ENCODE measurements around the gene ALCAM.

The ALCAM gene

DNA sequence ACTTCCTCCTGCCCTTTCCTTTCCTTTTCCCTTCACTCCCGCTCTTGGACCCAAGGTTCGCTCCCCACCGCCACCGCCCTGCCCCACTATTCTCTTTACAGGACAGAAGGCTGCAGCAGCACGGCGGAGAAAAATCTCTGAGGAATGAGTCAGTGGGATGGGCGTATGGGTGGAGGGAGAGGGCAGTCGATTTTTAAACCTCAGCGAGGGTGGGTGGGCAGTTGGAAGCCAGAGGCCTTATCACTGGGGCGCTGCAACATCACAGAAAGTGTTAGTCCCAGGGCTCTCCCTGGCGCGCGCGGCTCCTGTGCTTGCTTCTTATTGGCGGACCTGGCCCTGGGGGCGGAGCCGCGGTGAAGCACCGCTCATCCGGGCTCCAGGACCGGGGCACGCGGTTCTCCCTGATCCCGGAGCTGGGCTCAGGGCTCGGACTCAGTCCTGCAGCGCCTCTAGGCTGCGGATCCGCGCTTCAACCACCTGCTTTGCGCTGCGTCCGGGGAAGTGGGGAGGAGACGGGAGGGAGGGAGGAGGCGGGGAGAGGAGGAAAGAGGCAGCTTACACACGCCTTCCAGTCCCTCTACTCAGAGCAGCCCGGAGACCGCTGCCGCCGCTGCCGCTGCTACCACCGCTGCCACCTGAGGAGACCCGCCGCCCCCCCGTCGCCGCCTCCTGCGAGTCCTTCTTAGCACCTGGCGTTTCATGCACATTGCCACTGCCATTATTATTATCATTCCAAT is at the start of gene ALCAM:
ALCAM (plus strand) TSS at position 584 of the 737 bp plus-strand sequence.
- peak; percentile 86 for DNase-seq

- no peak for DNase-seq
Observed at GRCh38 chr3:105317841-105318240, 48.9 kb upstream of the ALCAM start.

DNA sequence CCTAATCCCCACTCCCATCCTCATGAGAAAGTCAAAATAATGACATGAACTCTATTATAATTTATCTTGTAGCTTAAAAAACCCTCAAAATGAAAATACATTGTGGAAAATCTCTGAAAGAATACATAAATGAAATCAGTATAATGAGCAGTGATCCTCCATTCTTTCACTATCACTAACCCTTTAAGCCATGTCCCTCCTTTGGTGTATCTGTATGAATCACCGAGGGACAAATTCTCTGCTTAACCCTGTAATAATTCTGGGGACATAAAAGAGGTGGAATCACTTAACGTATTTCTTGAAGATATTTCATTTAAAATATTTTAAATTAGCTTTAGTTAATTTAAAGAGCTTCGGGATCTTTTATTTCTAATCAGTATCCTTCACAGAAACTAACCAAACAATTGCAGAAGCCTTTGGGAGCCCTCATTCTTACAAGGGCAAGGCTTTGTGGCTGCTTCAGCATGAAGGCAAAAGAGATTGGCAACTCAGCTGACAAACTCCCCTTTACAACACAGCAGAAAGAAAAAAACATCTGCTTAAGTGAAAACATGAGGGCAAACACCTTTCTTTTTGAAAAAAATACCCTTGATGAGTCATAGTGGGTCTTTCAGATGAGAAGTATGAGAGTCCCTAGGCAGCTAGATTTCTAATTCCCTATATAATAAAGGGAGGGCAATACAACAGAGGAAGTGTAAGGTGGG is 44.0 kb upstream of the ALCAM start:
- DNase-seq = no peak

GRCh38 chr3:105323274-105323599 is 43.5 kb upstream of the ALCAM start:
- no peak for DNase-seq

DNA sequence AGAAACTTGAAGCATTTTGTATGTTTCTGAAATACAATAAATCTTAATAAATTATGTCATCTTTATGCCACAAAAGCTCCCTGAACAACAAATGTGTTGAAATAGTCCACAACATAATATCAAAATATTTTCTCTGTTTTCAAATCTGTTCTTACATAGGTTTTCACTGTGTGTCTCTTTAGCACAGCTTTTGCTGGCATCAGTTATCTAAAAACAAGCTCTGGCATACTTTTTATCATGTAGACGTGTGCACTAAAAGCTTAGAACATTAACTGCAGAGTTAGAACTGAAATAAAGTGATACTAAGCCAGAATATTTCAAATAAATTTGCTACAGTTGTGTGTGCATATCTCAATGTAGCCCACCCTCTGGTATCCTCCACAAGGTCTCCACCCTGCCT is 41.8 kb upstream of the ALCAM start:
- no peak for DNase-seq

GRCh38 chr3:105327662-105328337 is 38.9 kb upstream of the ALCAM start:
- DNase-seq = no peak

- DNase-seq = no peak
Observed at GRCh38 chr3:105328338-105328730, 38.4 kb upstream of the ALCAM start.

- DNase-seq = no peak
Observed at GRCh38 chr3:105332961-105333360, 33.7 kb upstream of the ALCAM start.

DNA sequence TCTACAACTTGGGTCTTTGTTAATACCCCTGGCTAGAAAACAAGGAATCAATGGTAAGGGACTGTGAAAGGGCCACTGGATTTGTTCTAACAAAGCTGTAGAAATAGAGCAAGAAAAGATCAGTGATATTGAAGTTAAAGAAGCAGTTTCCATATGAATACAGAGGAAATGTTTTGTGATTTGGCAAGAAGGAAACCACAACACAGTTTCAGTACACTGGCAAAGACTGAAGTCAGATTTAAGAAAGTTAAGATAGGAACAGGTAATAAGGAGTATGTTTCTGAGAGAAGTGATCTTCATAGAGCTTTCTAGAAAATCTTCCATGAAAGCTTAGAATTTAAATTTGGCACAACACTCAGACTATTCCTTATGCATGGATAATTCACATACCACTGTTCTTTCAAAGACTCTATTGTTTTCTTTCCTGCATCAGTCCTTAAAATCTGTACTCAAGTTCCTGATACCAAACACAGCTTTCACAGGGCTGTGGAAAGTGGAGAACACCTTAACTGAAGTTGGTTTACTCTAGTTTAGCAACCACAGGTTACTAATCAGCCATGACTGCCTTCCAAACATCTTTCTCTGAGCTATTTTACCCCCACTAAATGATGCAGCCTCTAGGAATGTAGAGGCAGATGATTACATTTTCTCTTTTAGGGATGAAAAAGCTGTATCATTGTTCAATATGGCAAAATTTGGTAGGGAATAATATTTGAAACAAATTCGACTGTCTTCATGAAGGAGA is 32.4 kb upstream of the ALCAM start:
- DNase-seq = no peak

GRCh38 chr3:105339946-105340345 is 26.8 kb upstream of the ALCAM start:
- DNase-seq = no peak

- no peak for DNase-seq
Observed at GRCh38 chr3:105343991-105344390, 22.7 kb upstream of the ALCAM start.

DNA sequence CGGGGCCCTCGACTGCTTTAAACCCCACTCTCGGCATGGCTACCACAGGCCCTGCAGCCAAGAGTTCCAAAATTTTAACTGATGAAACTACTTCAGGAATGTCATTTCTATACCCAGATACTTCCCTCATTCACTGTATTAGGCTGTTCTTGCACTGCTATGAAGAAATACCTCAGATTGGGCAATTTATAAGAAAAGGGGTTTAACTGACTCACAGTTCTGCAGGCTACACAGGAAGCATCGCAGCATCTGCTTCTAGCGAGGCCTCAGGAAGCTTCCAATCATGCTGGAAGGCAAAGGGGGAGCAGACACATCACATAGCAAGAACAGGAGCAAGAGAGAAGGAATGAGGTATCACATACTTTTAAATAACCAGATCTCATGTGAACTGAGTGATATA is 21.6 kb upstream of the ALCAM start:
- no peak for DNase-seq

DNA sequence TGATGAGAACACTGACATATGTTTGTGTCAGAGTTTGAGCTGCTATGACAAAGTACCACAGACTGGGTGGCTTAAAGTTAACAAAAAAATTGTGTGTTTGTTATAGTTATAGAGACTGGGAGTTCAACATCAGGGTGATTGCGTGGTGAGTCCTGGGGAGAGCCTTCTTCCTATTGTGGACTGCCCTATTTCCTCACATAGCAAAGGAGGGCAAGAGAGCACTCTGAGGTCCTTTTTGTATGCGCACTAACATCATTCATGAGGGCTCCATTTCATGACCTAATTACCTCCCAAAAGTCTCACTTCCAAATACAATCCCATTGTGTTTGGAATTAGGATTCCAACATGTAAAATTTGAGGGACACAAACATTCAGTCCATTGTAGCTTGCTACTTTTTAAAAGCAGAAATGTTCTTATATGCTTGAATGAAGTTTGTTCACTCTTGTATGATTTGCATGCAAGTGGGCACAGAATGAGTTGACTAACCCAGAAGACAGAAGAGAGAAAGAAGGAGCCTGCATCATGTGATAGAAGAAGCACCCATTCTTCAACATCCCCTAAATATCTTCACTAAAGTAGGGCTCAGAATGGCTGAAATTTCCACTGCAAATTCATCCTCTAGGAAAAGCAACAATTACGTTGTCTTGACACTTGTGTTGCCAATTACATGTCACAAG is 18.9 kb upstream of the ALCAM start:
- no peak for DNase-seq

DNA sequence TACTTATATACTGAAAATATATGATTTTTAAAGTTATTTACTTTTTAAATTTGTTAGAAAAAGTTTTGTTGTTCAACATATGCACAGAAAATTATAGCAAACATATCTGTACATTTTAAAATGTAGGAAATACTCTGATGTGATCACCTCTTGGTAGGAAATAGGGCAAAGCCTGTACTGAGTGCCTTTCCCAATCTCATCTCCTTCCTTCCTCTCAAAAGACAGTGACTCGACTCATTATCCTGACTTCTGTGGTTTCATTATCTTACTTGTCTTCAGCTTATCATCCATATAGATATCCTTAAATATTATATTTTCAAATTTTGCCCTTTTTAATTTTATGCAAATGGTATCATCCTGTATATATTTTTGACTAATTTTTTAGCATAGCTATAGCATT is 18.4 kb upstream of the ALCAM start:
- no peak for DNase-seq

DNA sequence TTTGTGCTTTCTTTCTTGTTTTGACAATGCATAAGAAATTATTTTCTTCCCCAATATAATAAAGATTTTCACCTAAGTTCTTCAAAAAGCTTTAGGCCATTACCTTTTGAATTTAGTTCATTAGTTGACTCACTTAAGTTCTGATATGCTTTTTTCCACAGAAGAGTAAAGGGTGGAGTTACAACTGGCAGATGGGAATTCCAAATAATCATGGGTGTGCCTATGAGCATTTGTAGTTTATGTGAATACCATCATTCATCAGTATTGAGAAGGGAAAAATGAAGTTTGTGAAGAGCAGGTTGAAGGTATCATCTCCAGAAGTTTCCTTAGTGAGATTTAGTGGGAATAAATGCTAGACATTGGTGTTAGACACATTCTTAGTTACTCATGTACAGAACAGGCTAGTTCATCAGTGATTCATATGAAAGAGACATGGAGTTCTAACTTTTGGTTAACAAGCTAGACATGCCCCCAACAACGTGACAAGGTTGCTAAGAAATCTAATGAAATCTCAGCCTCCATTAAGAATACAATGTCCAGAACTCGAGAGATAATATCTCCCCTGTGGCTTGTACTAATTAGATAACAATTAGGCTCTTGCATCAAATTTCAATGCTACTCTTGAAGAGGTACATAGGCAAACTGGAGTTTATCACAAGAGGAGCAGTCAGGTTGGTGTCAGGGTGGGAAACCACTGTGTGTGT is 16.9 kb upstream of the ALCAM start:
- DNase-seq = no peak

DNA sequence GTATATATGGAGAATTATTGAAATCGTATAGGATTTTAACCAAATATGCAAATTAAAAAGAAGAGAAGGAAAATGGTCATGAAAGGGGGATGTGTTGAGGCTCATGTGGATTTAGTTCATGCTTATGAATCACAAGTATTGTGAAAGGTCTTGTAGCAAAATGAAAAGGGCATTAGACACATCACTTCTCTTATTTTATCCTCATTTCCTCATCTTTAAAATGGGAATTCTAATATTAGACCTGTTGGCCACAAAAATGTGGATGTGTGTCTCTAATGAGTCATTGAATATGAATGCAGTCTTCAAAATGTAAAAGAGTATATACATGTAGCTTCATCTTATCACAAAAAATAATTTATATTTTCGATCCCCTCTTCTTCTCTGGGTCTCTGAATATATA is 14.9 kb upstream of the ALCAM start:
- no peak for DNase-seq

- no peak for DNase-seq
Observed at GRCh38 chr3:105352976-105353375, 13.7 kb upstream of the ALCAM start.

GRCh38 chr3:105353485-105354161 is 13.1 kb upstream of the ALCAM start:
- DNase-seq = no peak

- no peak for DNase-seq
Observed at GRCh38 chr3:105354429-105354828, 12.3 kb upstream of the ALCAM start.

GRCh38 chr3:105355408-105356061 is 11.2 kb upstream of the ALCAM start:
- no peak for DNase-seq

DNA sequence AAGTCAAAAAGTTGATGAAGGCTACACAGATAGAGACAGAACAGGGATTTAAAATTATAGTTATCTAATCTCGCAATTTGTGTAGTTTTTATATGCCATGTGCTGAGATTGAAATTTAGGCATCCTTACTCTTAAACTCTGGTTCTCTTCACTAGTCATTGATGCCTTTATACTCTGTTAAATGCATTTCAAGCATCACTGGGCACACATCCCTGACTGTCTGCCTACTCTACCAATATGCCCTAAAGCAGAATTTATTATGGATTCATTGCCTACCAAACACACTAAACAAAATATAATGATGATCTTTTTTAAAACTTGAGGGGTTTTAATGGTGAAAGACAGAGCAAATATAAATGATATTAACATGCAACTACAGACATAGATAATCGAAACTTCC is 10.3 kb upstream of the ALCAM start:
- no peak for DNase-seq
